Progenitor cell of endocrine pancreas (in vitro differentiated cells): ENCODE measurements around the gene VCAN. TPM values are rescaled to one million over a fixed set of nuclear protein-coding genes. Genes with fewer than 3 reads are reported as not detected.

Source experiments
- DNase-seq: peaks from one replicate; pipeline ENCODE4 v3.0.0; 2021; ENCODE audit warnings: low spot score; ENCODE audit not compliant: unreplicated experiment
- H3K27ac Mint-ChIP-seq: 2 replicates; pipeline ENCODE4 v1.8.0; 2021; ENCODE audit warnings: mild to moderate bottlenecking, moderate library complexity, mixed read lengths
- H3K27me3 Mint-ChIP-seq: 2 replicates; pipeline ENCODE4 v1.8.0; 2021; ENCODE audit warnings: mixed read lengths
- H3K36me3 Mint-ChIP-seq: 2 replicates; pipeline ENCODE4 v1.8.0; 2022; ENCODE audit warnings: mixed read lengths; ENCODE audit not compliant: insufficient read depth
- H3K4me1 Mint-ChIP-seq: 2 replicates; pipeline ENCODE4 v1.8.0; 2021; ENCODE audit warnings: low read depth, mixed read lengths
- H3K4me3 Mint-ChIP-seq: 2 replicates; pipeline ENCODE4 v1.8.0; 2021; ENCODE audit warnings: low read depth, mild to moderate bottlenecking, moderate library complexity, mixed read lengths
- H3K9me3 Mint-ChIP-seq: 2 replicates; pipeline ENCODE4 v1.8.0; 2021; ENCODE audit warnings: low read depth, mixed read lengths
- total RNA-seq: library from RNA; stranded (reverse); gene quantifications from 2 replicates; pipeline ENCODE4 v1.2.1, GENCODE V29; 2021
- TF ChIP-seq, protein P1 (sequence below): fragments of 200-600 bp; sonication (generic); IDR thresholded peaks from one replicate; pipeline ENCODE4 v1.5.0; 2021; ENCODE audit warnings: antibody characterized with exemption, mild to moderate bottlenecking; ENCODE audit not compliant: unreplicated experiment

VCAN gene
- total RNA-seq, 1 donor from 2014 or later, result 673 TPM

DNA sequence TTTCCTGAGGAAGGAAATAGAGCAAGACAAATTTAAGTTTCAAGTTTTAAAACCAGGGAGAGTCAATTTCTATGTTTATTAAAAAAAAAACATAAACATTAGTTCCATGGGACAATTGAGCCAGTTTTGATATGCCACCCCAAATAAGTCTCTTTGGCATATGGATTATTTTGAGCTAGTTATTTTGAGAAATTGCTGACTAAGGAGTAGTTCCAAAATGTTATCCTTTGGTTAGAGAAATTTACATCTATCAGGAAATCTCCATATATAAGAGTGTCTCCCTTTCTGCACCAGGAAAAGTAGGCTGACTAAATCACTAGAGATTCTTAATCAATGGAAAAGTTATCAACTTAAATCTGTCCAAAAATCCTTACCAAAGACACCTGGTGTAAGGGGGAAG, 143.3 kb downstream of the VCAN start:
- Mint-ChIP-seq H3K4me1 (peaks cover 13% of the 10 kb centered on the region), H3K9me3 (peaks cover 24% of the 10 kb centered on the region)
- TF ChIP-seq, protein P1, sequence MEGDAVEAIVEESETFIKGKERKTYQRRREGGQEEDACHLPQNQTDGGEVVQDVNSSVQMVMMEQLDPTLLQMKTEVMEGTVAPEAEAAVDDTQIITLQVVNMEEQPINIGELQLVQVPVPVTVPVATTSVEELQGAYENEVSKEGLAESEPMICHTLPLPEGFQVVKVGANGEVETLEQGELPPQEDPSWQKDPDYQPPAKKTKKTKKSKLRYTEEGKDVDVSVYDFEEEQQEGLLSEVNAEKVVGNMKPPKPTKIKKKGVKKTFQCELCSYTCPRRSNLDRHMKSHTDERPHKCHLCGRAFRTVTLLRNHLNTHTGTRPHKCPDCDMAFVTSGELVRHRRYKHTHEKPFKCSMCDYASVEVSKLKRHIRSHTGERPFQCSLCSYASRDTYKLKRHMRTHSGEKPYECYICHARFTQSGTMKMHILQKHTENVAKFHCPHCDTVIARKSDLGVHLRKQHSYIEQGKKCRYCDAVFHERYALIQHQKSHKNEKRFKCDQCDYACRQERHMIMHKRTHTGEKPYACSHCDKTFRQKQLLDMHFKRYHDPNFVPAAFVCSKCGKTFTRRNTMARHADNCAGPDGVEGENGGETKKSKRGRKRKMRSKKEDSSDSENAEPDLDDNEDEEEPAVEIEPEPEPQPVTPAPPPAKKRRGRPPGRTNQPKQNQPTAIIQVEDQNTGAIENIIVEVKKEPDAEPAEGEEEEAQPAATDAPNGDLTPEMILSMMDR, result no peak

DNA sequence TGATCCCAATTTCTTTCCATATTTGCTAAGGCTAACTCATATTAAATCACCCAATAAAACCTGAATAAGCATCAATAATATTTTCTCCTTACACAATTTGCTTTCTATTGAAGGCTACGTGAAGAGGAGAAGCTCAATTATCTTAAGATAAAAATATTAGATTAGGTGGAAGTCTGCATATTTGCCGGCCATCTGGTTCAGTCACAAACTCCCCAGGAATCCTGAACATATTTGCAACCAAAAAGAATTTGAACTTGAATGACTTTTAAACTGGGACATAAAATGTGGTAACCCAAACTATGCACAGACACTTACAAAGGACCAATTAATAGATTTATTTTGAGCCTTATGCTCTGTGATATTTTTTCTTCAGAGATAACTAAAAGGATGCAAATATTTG, 156.8 kb downstream of the VCAN start:
- Mint-ChIP-seq H3K27ac (no peak overlapping the region), H3K27me3 (no peaks in the 10 kb centered on the region), H3K9me3 (peaks cover 3% of the 10 kb centered on the region), H3K36me3 (no peaks in the 10 kb centered on the region), H3K4me1 (peaks cover 1% of the 10 kb centered on the region), H3K4me3 (no peak overlapping the region)
- no peak for DNase-seq
- TF ChIP-seq, protein P1, result no peak

More for the DNA sequence above, 143.3 kb downstream of the VCAN start:
- H3K27ac Mint-ChIP-seq, result no peak overlapping the region
- DNase-seq, result no peak
- peaks cover 6% of the 10 kb centered on the region for H3K36me3 Mint-ChIP-seq
- no peak overlapping the region for H3K4me3 Mint-ChIP-seq
- peaks cover 6% of the 10 kb centered on the region for H3K27me3 Mint-ChIP-seq

Other genes with a start within 250 kb of the VCAN start
- 0.89 and 2.9 TPM in 2 replicates for gene HAPLN1, start 249.1 kb downstream of the VCAN start, total RNA-seq